A673 (cell line): Measurements from ENCODE around the gene CYSTM1. TPM values are rescaled to one million over a fixed set of nuclear protein-coding genes. Genes with fewer than 3 reads are reported as not detected.

Experiments used
- BruUV-seq: library from RNA; stranded (reverse); fragments of 400-500 nt; replicated peaks from 2 replicates; lab custom pipeline; 2021; lab: Mats Ljungman, UMichigan
- CTCF ChIA-PET: fragments of 300-600 bp; sonication (Branson Sonifier 250); formaldehyde crosslinking; loops from one replicate; lab custom pipeline; 2022; ENCODE audit warnings: antibody characterized with exemption; lab: Charles Lee
- POLR2A ChIA-PET: fragments of 300-600 bp; sonication (Branson Sonifier 250); formaldehyde crosslinking; loops from one replicate; lab custom pipeline; 2022; ENCODE audit warnings: antibody characterized with exemption; ENCODE audit not compliant: low non-redundant PET; lab: Charles Lee
- DNase-seq: peaks from one replicate; pipeline ENCODE4 v3.0.0-alpha.2; 2015; ENCODE audit warnings: low spot score
- H3K27ac ChIP-seq: fragments of 200-600 bp; sonication (generic); 2 replicates; pipeline ENCODE4 v1.5.1; 2016; ENCODE audit warnings: mixed run types, low read depth, mild to moderate bottlenecking, mixed read lengths, antibody characterized with exemption, low read length; ENCODE audit not compliant: poor library complexity, severe bottlenecking
- H3K27me3 ChIP-seq: fragments of 200-600 bp; sonication (generic); replicated peaks from 2 replicates; pipeline ENCODE4 v1.6.1; 2017; ENCODE audit warnings: mixed run types, low read depth, mild to moderate bottlenecking, mixed read lengths, antibody characterized with exemption, low read length; ENCODE audit not compliant: insufficient read depth, poor library complexity
- H3K36me3 ChIP-seq: fragments of 200-600 bp; sonication (generic); 2 replicates; pipeline ENCODE4 v1.6.1; 2016; ENCODE audit warnings: mixed run types, mild to moderate bottlenecking, mixed read lengths, antibody characterized with exemption, low read length; ENCODE audit not compliant: insufficient read depth, poor library complexity, severe bottlenecking
- H3K4me1 ChIP-seq: fragments of 200-600 bp; sonication (generic); 2 replicates; pipeline ENCODE4 v1.6.1; 2017; ENCODE audit warnings: mixed run types, mild to moderate bottlenecking, mixed read lengths, antibody characterized with exemption, low read length; ENCODE audit not compliant: insufficient read depth, poor library complexity, severe bottlenecking
- H3K4me3 ChIP-seq: fragments of 200-600 bp; sonication (generic); 2 replicates; pipeline ENCODE4 v1.5.1; 2016; ENCODE audit warnings: low read depth, mixed run types, mild to moderate bottlenecking, mixed read lengths, low read length; ENCODE audit not compliant: poor library complexity, severe bottlenecking
- H3K9me3 ChIP-seq: fragments of 200-600 bp; sonication (generic); 2 replicates; pipeline ENCODE4 v1.6.1; 2016; ENCODE audit warnings: mixed run types, low read depth, mild to moderate bottlenecking, mixed read lengths, antibody characterized with exemption, low read length; ENCODE audit not compliant: poor library complexity, severe bottlenecking
- EZH2 ChIP-seq: fragments of 200-600 bp; sonication (generic); IDR thresholded peaks from 2 replicates; pipeline ENCODE4 v1.6.1; 2017; ENCODE audit warnings: borderline replicate concordance, low read depth, mild to moderate bottlenecking, mixed read lengths, antibody characterized with exemption, low read length; ENCODE audit not compliant: poor library complexity, severe bottlenecking
- intact Hi-C: fragments of 100-400 bp; cut with micrococcal nuclease; formaldehyde crosslinking; loops from one replicate; pipeline ENCODE4 v1.10.0; 2022; ENCODE audit not compliant: unreplicated experiment
- total RNA-seq: library from RNA; stranded (reverse); gene quantifications from 2 replicates; pipeline ENCODE4 v1.2.3, GENCODE V29; 2021
- TF ChIP-seq, protein P1 (sequence below): fragments of 300-800, 200-600 bp; sonication (generic); conservative IDR thresholded peaks from 2 replicates; pipeline ENCODE4 v1.5.1; 2017; ENCODE audit warnings: low read depth, mild to moderate bottlenecking, antibody characterized with exemption, low read length, moderate library complexity, mixed read lengths

Gene CYSTM1
- total RNA-seq, 1 experiment from 2014 or later: 35.5 TPM

DNA sequence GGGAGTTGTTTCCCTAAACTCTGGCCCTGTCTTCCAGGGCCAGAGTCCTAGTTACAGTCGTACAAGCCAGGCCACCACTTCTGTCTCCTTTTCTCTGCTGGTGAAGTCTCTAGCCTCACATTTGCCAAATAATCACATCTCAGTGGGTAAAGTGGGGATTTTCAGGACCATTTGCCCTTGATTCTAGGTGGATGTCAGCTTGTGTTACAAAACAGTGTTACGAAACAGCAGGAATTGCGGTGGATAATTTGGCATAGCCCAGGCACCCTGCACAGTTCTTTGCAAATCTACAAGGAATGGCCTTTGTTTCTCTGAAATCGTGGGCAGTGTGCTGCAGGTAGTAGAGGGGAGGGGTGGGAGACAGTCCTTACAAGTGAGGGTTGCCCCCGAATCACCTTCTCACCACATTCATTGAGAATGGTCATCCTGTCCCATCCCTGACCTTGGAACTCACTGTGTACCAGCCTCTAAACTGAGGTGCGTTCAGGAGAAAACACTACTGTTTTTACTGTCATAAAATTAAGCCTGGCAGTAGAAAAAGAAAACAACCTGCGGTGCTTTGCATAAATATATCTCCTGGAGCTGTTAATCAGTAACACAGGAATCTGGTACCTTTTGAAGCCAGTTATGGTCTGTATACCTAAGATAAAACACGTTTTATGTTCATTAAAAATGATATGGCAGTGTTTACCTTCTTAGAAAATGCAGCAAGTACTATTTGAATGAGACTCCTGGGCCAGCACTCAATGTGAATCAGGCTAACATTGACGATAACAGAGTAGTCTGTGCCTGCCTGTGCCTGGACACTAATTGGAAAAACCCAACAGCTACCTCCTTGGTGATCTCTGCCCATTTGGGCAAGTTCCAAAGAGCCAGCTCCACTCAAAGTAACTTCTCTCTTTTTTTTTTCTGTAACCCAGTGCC, 44.3 kb downstream of the CYSTM1 start:
- intact Hi-C loops: no loop called here
- Histone ChIP-seq H3K36me3 (no peaks in the 10 kb centered on the region), H3K4me1 (peaks cover 14% of the 10 kb centered on the region), H3K4me3 (no peak overlapping the region), H3K9me3 (no peaks in the 10 kb centered on the region), H3K27me3 (no peaks in the 10 kb centered on the region), H3K27ac (no peak overlapping the region)
- TF ChIP-seq, protein P1, sequence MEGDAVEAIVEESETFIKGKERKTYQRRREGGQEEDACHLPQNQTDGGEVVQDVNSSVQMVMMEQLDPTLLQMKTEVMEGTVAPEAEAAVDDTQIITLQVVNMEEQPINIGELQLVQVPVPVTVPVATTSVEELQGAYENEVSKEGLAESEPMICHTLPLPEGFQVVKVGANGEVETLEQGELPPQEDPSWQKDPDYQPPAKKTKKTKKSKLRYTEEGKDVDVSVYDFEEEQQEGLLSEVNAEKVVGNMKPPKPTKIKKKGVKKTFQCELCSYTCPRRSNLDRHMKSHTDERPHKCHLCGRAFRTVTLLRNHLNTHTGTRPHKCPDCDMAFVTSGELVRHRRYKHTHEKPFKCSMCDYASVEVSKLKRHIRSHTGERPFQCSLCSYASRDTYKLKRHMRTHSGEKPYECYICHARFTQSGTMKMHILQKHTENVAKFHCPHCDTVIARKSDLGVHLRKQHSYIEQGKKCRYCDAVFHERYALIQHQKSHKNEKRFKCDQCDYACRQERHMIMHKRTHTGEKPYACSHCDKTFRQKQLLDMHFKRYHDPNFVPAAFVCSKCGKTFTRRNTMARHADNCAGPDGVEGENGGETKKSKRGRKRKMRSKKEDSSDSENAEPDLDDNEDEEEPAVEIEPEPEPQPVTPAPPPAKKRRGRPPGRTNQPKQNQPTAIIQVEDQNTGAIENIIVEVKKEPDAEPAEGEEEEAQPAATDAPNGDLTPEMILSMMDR: no peak
- TF ChIP-seq EZH2: no peak
- no TSS peak for BruUV-seq
- ChIA-PET POLR2A (no interaction called here), CTCF (no interaction called here)
- no peak for DNase-seq

DNA sequence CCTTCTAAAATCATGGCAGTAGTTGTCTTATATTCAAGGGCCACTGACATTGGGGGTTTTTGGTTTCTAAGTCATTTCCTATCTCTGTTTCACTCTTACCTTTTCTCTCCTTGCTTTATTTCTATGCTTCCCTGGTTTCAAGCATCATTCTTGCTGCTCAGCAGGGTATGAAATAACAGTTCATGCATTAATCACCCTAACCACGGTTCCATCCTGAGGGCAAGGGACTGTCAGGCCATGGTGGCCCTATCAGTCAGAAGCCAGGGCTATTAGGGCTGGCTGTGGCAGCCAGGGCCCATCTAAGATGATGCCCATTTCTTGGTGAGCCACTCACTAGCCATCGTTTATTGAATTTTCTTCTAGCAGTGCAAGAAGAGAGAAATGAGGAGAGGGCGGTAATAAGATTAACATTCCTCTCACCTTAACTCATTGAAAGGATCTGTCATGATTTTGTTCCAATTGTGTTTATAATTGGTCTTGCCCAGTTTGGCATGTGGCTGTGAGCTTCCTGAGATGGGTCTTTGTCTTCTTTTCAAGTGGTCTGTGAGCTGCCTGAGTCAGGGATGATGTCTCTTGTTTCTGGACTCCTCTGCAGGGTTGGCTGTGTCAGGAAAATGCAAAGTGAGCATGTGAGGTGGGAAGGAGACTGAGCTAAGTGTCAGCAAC, 45.2 kb downstream of the CYSTM1 start:
- no TSS peak for BruUV-seq
- intact Hi-C loops: no loop called here
- no peaks in the 10 kb centered on the region for H3K9me3 ChIP-seq
- peaks cover 14% of the 10 kb centered on the region for H3K4me1 ChIP-seq
- CTCF ChIA-PET: interaction anchor here (1.0 kb wide), 1 partner anchor 131 kb away, joined by 3 read pairs; no protein-coding TSS in a partner anchor
- DNase-seq: peak; percentile 73
- no peaks in the 10 kb centered on the region for H3K36me3 ChIP-seq
- POLR2A ChIA-PET: no interaction called here
- no peak for TF ChIP-seq EZH2
- TF ChIP-seq, protein P1: no peak
- H3K27ac ChIP-seq: no peak overlapping the region
- no peaks in the 10 kb centered on the region for H3K27me3 ChIP-seq
- no peak overlapping the region for H3K4me3 ChIP-seq

DNA sequence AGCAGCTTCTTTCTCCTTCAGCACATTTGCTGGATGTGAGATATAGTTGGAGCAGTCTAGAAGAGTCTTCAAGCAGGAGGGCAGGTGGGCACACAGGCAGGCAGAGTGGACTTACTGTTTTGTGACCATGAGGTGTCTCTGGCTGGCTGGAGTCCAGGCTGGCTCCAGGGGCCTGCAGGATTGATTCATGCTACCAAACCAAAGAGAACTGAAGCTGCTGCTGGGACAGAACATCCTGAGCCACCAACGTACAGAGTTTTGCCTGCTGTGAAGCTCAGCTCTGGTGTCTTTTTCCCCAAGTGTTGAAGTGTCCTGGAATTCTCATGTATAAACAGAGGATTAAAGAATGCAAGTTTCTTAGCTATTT, 45.7 kb downstream of the CYSTM1 start:
- DNase-seq: no peak
- H3K27ac ChIP-seq: no peak overlapping the region

More for the DNA sequence above, 45.7 kb downstream of the CYSTM1 start:
- CTCF ChIA-PET: interaction anchor here (1.0 kb wide), 1 partner anchor 130 kb away, joined by 3 read pairs; no protein-coding TSS in a partner anchor
- BruUV-seq: no TSS peak
- no peaks in the 10 kb centered on the region for H3K9me3 ChIP-seq
- POLR2A ChIA-PET: no interaction called here
- no peaks in the 10 kb centered on the region for H3K27me3 ChIP-seq
- no peak overlapping the region for H3K4me3 ChIP-seq
- TF ChIP-seq, protein P1: no peak
- no peak for TF ChIP-seq EZH2
- intact Hi-C loops: no loop called here
- H3K36me3 ChIP-seq: no peaks in the 10 kb centered on the region
- H3K4me1 ChIP-seq: peaks cover 14% of the 10 kb centered on the region
